Inflammatory macrophage treated with lipopolysaccharide for 4 hours (primary cell): ENCODE results near the gene CRCP.
"Not testable (repeated sequence)": the region's sequence is repeated elsewhere in the genome, so short reads cannot be mapped to it uniquely, and the experiment has no call there.

Experiments used
- DNase-seq: peaks from one replicate; pipeline ENCODE4 v3.0.0-alpha.2; 2020

The CRCP gene

GRCh38 chr7:66110856-66111255, 3.8 kb upstream of the CRCP start:
- DNase-seq, result peak; percentile 13

GRCh38 chr7:66116680-66117420, 2.2 kb downstream of the CRCP start:
- not testable (repeated sequence) for DNase-seq

GRCh38 chr7:66118603-66119002, 4.0 kb downstream of the CRCP start:
- DNase-seq, result no peak

- no peak for DNase-seq
Measured at GRCh38 chr7:66119245-66119850, 4.7 kb downstream of the CRCP start.

GRCh38 chr7:66123175-66123528, 8.5 kb downstream of the CRCP start:
- DNase-seq, result peak; percentile 20

GRCh38 chr7:66124569-66124861, 9.9 kb downstream of the CRCP start:
- DNase-seq, result not testable (repeated sequence)

- DNase-seq, result peak; percentile 17
Measured at GRCh38 chr7:66125052-66125694, 10.5 kb downstream of the CRCP start.

GRCh38 chr7:66125781-66126352, 11.2 kb downstream of the CRCP start:
- peak; percentile 66 for DNase-seq

- not testable (repeated sequence) for DNase-seq
Measured at GRCh38 chr7:66127172-66127571, 12.5 kb downstream of the CRCP start.

- no peak for DNase-seq
Measured at GRCh38 chr7:66138994-66139752, 24.5 kb downstream of the CRCP start.

- DNase-seq, result no peak
Measured at GRCh38 chr7:66140924-66141323, 26.3 kb downstream of the CRCP start.

- no peak for DNase-seq
Measured at GRCh38 chr7:66142334-66142733, 27.7 kb downstream of the CRCP start.

GRCh38 chr7:66142996-66143395, 28.3 kb downstream of the CRCP start:
- no peak for DNase-seq

GRCh38 chr7:66143876-66144332, 29.3 kb downstream of the CRCP start:
- DNase-seq, result no peak

GRCh38 chr7:66145400-66146104, 30.9 kb downstream of the CRCP start:
- DNase-seq, result peak; percentile 7

- DNase-seq, result no peak
Measured at GRCh38 chr7:66146701-66147100, 32.1 kb downstream of the CRCP start.

GRCh38 chr7:66147657-66148056, 33.0 kb downstream of the CRCP start:
- not testable (repeated sequence) for DNase-seq

- no peak for DNase-seq
Measured at GRCh38 chr7:66150471-66150870, 35.8 kb downstream of the CRCP start.

- no peak for DNase-seq
Measured at GRCh38 chr7:66152371-66153191, 37.9 kb downstream of the CRCP start.

GRCh38 chr7:66153691-66154090, 39.0 kb downstream of the CRCP start:
- no peak for DNase-seq

GRCh38 chr7:66156035-66156434, 41.4 kb downstream of the CRCP start:
- DNase-seq, result not testable (repeated sequence)

GRCh38 chr7:66157060-66157459, 42.4 kb downstream of the CRCP start:
- no peak for DNase-seq
